ENCODE data around the gene ATRN.

ATRN gene

DNA sequence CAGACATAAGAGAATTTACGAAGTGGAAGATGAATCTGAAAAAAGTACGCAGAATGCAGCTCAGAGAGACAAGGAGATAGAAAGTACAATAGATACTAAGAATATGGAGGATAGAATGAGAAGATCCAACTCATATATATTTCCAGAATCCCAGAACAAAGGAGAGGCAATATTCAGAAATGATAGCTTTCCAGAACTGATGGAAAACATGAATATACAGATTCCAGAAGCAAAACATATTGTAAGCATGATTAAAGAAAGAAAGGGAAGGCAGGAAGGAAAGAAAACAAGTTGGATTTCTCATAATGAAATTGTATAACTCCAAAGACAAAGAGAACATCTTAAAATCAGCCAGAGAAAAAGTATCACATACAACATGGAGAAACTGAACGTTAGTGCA is 169.4 kb downstream of the ATRN start:
- DNase-seq (ENCODE audit: extremely low read depth, low read depth), result no peak
- TF ChIP-seq, protein P1, sequence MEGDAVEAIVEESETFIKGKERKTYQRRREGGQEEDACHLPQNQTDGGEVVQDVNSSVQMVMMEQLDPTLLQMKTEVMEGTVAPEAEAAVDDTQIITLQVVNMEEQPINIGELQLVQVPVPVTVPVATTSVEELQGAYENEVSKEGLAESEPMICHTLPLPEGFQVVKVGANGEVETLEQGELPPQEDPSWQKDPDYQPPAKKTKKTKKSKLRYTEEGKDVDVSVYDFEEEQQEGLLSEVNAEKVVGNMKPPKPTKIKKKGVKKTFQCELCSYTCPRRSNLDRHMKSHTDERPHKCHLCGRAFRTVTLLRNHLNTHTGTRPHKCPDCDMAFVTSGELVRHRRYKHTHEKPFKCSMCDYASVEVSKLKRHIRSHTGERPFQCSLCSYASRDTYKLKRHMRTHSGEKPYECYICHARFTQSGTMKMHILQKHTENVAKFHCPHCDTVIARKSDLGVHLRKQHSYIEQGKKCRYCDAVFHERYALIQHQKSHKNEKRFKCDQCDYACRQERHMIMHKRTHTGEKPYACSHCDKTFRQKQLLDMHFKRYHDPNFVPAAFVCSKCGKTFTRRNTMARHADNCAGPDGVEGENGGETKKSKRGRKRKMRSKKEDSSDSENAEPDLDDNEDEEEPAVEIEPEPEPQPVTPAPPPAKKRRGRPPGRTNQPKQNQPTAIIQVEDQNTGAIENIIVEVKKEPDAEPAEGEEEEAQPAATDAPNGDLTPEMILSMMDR (IDR thresholded peaks at IDR 0.05; ENCODE audit: low read depth, low read length), result no peak

DNA sequence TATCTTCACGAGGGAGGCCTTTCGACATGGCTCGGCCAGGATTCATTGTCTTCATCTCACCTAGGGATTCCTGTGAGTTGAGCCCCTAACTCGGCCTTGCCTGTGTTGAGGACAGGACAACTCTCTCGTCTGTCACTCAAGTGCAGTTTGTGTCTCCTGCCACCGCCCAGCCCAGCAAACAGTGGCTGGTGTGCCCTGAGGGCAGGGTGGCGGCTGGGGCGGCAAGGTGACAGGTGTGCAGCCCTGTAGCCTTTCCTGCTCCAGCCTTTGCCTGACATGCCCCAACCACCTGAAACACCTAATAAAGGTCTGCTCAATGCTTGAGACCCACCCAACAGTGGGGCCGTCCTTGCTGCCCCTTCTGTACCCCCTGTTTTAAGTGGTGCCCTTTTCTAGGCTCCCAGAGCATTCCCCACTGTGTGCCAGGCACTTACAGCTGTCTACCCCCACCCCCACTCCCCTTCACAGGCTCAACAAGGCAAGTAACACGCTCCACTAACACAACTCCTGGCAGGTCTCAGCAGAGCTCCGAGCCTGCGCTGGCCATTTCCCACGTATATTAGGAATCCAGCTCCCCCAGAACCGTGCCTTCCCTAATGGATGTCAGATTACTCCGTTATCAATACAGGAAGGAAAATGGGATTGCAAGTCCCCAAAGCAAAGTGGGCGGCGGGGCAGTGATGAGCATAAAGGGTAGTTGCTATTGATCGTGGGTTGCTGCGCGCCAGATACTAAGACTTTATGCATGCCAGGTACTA is 174.7 kb downstream of the ATRN start:
- TF ChIP-seq, protein P1 (IDR thresholded peaks at IDR 0.05; ENCODE audit: low read depth, low read length), result no peak
- no peak for DNase-seq (ENCODE audit: extremely low read depth, low read depth)

DNA sequence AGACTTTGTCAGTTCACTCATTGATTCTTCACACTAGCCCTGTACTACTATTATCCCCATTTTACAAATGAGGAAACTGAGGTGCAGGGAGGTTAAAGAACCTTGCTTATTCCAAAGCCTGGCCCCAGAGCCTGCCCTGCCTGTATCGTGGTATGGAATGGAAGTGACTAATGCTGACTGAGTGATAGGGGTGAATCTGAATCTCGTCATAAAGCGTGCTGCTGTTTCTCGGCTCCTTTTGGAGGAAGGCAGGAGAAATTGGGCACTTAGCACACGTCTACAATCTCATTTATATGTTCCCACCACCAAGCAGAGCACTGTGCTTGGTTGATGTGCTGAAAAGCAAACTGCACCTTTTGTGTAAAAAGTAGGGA is 175.2 kb downstream of the ATRN start:
- TF ChIP-seq, protein P1 (IDR thresholded peaks at IDR 0.05; ENCODE audit: low read depth, low read length), result no peak

GRCh38 chr20:3646651-3647050 is 175.8 kb downstream of the ATRN start:
- TF ChIP-seq, protein P1 (IDR thresholded peaks at IDR 0.05; ENCODE audit: low read depth, low read length), result no peak
- no peak for DNase-seq (ENCODE audit: extremely low read depth, low read depth)

More for the DNA sequence above, 175.2 kb downstream of the ATRN start:
- DNase-seq (ENCODE audit: extremely low read depth, low read depth), result no peak

DNA sequence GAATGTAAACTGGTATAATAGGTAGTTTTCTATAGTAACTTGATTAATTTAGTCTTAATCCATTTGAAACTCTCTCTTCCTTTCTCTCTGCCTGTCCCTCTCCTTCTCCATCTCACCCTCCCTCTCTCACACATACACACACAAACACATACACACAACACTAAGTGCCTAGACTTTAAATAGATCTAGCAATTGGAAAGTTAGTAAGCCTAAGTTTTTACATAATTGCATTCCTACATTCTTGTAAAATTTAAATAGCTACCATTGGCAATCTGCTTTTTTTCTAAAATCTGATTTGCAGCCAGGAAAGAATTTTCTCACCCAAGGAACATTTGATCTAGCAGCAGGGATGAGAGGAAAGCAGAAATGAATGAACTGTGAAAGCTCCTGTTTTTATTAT is 176.7 kb downstream of the ATRN start:
- no peak for DNase-seq (ENCODE audit: extremely low read depth, low read depth)
- TF ChIP-seq, protein P1 (IDR thresholded peaks at IDR 0.05; ENCODE audit: low read depth, low read length), result no peak

DNA sequence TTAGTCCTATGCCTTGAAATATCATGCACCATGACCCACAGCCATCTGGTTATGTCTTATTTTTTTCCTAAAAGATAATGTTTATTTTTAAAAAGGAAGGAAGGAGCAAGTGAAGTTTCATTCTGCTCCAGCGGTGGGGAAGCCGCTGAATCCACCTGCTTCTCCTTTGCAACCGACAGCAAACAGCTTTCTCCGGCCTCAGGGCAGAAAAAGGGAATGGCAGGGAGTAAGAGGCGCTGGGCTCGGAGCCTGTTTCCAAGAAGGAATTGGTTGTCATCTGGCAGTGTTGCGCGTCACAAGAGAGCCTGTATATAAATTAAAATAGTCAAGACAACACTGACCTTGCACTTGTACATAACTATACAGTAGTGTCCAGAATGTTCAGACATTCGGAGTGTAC is 178.1 kb downstream of the ATRN start:
- DNase-seq (ENCODE audit: extremely low read depth, low read depth), result no peak
- TF ChIP-seq, protein P1 (IDR thresholded peaks at IDR 0.05; ENCODE audit: low read depth, low read length), result no peak

- DNase-seq (ENCODE audit: extremely low read depth, low read depth), result no peak
- TF ChIP-seq, protein P1 (IDR thresholded peaks at IDR 0.05; ENCODE audit: low read depth, low read length), result no peak
Observed at GRCh38 chr20:3651204-3651962, 180.6 kb downstream of the ATRN start.
